Measurements from ENCODE around the gene CRLF2. TPM values are rescaled to one million over a fixed set of nuclear protein-coding genes. Genes with fewer than 3 reads are reported as not detected.
"Not testable (repeated sequence)": the region's sequence is repeated elsewhere in the genome, so short reads cannot be mapped to it uniquely, and the experiment has no call there.

CRLF2 gene
- total and polyA plus RNA-seq, 8 donors, result not detected

DNA sequence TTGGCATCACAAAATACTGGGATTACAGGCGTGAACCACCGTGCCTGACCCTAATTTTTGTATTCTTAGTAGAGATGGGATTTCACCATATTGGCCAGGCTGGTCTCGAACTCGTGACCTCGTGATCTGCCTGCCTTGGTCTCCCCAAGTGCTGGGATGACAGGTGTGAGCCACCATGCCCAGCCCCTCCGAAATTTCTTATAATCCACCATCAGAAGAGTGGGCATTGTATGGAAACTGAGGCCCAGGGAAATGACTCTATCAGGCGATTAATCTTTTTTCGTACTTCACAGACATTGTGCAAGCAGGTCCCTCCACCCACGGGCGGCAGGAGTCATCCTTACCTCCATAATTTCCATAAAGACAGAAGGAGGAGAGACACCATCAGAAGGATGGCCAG, 16.0 kb downstream of the CRLF2 start:
- TF ChIP-seq POLR2A (IDR thresholded peaks at IDR 0.05) (no peak), CTCF (IDR thresholded peaks at IDR 0.05) (no peak), POLR2AphosphoS5 (IDR thresholded peaks at IDR 0.05) (no peak), EP300 (IDR thresholded peaks at IDR 0.05) (no peak)

GRCh38 chrX:1192196-1192595, 20.3 kb downstream of the CRLF2 start:
- H3K27me3 ChIP-seq; H3K4me1 ChIP-seq; DNase-seq; H3K36me3 ChIP-seq; H3K4me3 ChIP-seq; intact Hi-C loops (cut with DNase I; ENCODE audit: low total_unique reads); H3K27ac ChIP-seq: not testable (repeated sequence)
- H3K9me3 ChIP-seq, result peaks cover 0 to 17% (median 0%) of the 10 kb centered on the region in 4 donors
- WGBS, 5 donors, result 76 to 90% (median 84%) methylated on average over 7 to 8 of the region's 8 CpGs

More for the DNA sequence above, 16.0 kb downstream of the CRLF2 start:
- Histone ChIP-seq H3K36me3 (no peaks in the 10 kb centered on the region), H3K9me3 (peaks cover 0 to 8% (median 0%) of the 10 kb centered on the region in 4 donors), H3K27ac (no peak overlapping the region), H3K4me1 (no peaks in the 10 kb centered on the region), H3K4me3 (no peak overlapping the region), H3K27me3 (no peaks in the 10 kb centered on the region)
- DNase-seq, result no peak
- intact Hi-C loops (cut with DNase I; ENCODE audit: low total_unique reads), result no loop called here
- 82 to 91% (median 86%) methylated on average over 10 of the region's 10 CpGs for WGBS, 5 donors

GRCh38 chrX:1190596-1191145, 21.8 kb downstream of the CRLF2 start:
- Histone ChIP-seq H3K27ac (no peak overlapping the region), H3K36me3 (no peaks in the 10 kb centered on the region), H3K27me3 (peaks cover 0 to 4% (median 0%) of the 10 kb centered on the region in 3 donors), H3K9me3 (peaks cover 0 to 17% (median 0%) of the 10 kb centered on the region in 4 donors), H3K4me3 (no peak overlapping the region), H3K4me1 (no peaks in the 10 kb centered on the region)
- intact Hi-C loops (cut with DNase I; ENCODE audit: low total_unique reads), result no loop called here
- TF ChIP-seq CTCF (IDR thresholded peaks at IDR 0.05), result no peak
- no peak for TF ChIP-seq POLR2A (IDR thresholded peaks at IDR 0.05)
- TF ChIP-seq POLR2AphosphoS5 (IDR thresholded peaks at IDR 0.05), result no peak
- TF ChIP-seq EP300 (IDR thresholded peaks at IDR 0.05), result no peak
- 76 to 89% (median 82%) methylated on average over 16 to 18 of the region's 18 CpGs for WGBS, 5 donors
- no peak for DNase-seq

GRCh38 chrX:1185561-1185960, 26.9 kb downstream of the CRLF2 start:
- DNase-seq, result no peak
- WGBS, 5 donors, result 63 to 84% (median 82%) methylated on average over 5 to 10 of the region's 10 CpGs
- TF ChIP-seq POLR2AphosphoS5 (IDR thresholded peaks at IDR 0.05) (no peak), EP300 (IDR thresholded peaks at IDR 0.05) (no peak), CTCF (IDR thresholded peaks at IDR 0.05) (no peak), POLR2A (IDR thresholded peaks at IDR 0.05) (no peak)
- intact Hi-C loops (cut with DNase I; ENCODE audit: low total_unique reads), result no loop called here
- H3K27ac ChIP-seq, result no peak overlapping the region
- H3K9me3 ChIP-seq, result peaks cover 0 to 5% (median 0%) of the 10 kb centered on the region in 4 donors
- peaks cover 0 to 4% (median 0%) of the 10 kb centered on the region in 3 donors for H3K27me3 ChIP-seq
- H3K4me1 ChIP-seq, result no peaks in the 10 kb centered on the region
- H3K4me3 ChIP-seq, result no peak overlapping the region
- H3K36me3 ChIP-seq, result no peaks in the 10 kb centered on the region

GRCh38 chrX:1182211-1182610, 30.2 kb downstream of the CRLF2 start:
- WGBS, 5 donors, result 66 to 80% (median 73%) methylated on average over 4 of the region's 4 CpGs
- DNase-seq, result no peak
- TF ChIP-seq EP300 (IDR thresholded peaks at IDR 0.05) (no peak), POLR2AphosphoS5 (IDR thresholded peaks at IDR 0.05) (no peak), CTCF (IDR thresholded peaks at IDR 0.05) (no peak), POLR2A (IDR thresholded peaks at IDR 0.05) (no peak)
- H3K27ac ChIP-seq, result no peak overlapping the region
- H3K27me3 ChIP-seq, result peaks cover 0 to 4% (median 0%) of the 10 kb centered on the region in 3 donors
- H3K4me1 ChIP-seq, result no peaks in the 10 kb centered on the region
- no peaks in the 10 kb centered on the region for H3K9me3 ChIP-seq
- no peak overlapping the region for H3K4me3 ChIP-seq
- H3K36me3 ChIP-seq, result no peaks in the 10 kb centered on the region
- intact Hi-C loops (cut with DNase I; ENCODE audit: low total_unique reads), result no loop called here

GRCh38 chrX:1181661-1182060, 30.8 kb downstream of the CRLF2 start:
- H3K4me3 ChIP-seq; H3K4me1 ChIP-seq; H3K27me3 ChIP-seq; H3K9me3 ChIP-seq; intact Hi-C loops (cut with DNase I; ENCODE audit: low total_unique reads); H3K36me3 ChIP-seq; DNase-seq; H3K27ac ChIP-seq: not testable (repeated sequence)
- WGBS, 5 donors, result 73 to 89% (median 83%) methylated on average over 13 to 14 of the region's 14 CpGs
